SH-SY5Y (cell line): ENCODE data around the gene SMG9.

Source experiments
- GATA2 ChIP-seq: IDR thresholded peaks from 2 replicates; pipeline ENCODE4 v1.6.1; 2011; ENCODE audit warnings: mild to moderate bottlenecking, low read depth, low read length
- GATA3 ChIP-seq: IDR thresholded peaks from 2 replicates; pipeline ENCODE4 v1.6.1; 2011; ENCODE audit warnings: low read depth, mild to moderate bottlenecking, low read length, moderate library complexity

GRCh38 chr19:43784241-43784980 lies 29.6 kb upstream of the SMG9 start:
- no peak for TF ChIP-seq GATA2
- no peak for TF ChIP-seq GATA3
